ENCODE data around the gene MATCAP1. TPM values are rescaled to one million over a fixed set of nuclear protein-coding genes. Genes with fewer than 3 reads are reported as not detected.

Gene MATCAP1
- total RNA-seq, 3 donors from 2014 or later: 24.8 to 35.1 (median 29.2) TPM

GRCh38 chr16:67137605-67138004, 46.2 kb downstream of the MATCAP1 start:
- H3K4me1 ChIP-seq (ENCODE audit: low read depth): no peaks in the 10 kb centered on the region
- peaks cover 9% of the 10 kb centered on the region for H3K36me3 ChIP-seq (ENCODE audit: low read depth)
- DNase-seq (no peak), ATAC-seq (no peak)
- intact Hi-C loops (cut with DNase I, micrococcal nuclease): no loop called here
- H3K9me3 ChIP-seq: no peaks in the 10 kb centered on the region
- H3K4me3 ChIP-seq: no peak overlapping the region
- TF ChIP-seq CTCF (IDR thresholded peaks at IDR 0.05): no peak

DNA sequence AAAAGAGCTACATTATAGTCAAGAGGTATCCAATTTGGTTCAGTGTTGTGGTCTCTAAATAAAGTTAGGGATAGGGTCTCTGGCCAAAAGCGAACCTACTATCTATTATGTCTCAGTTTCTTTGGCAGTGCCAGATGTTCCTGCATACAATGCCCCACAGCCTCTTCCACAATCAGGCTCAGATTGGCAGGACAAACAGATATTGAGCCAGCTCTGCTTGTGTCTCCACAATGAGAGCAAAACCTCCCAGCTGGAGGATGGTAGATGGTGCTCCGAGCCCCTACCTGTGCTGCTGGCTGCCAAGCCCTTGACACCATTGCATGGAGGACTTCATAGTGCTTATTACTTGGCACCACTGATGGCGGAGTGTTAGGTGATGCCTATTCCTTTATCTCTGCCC, 54.3 kb downstream of the MATCAP1 start:
- no peaks in the 10 kb centered on the region for H3K4me1 ChIP-seq (ENCODE audit: low read depth)
- no peak for ATAC-seq
- H3K4me3 ChIP-seq: no peak overlapping the region
- no peaks in the 10 kb centered on the region for H3K9me3 ChIP-seq
- TF ChIP-seq CTCF (IDR thresholded peaks at IDR 0.05): no peak
- intact Hi-C loops (cut with DNase I, micrococcal nuclease): no loop called here
- no peak for DNase-seq
- no peaks in the 10 kb centered on the region for H3K36me3 ChIP-seq (ENCODE audit: low read depth)

GRCh38 chr16:67128887-67129286, 54.9 kb downstream of the MATCAP1 start:
- Histone ChIP-seq H3K4me3 (no peak overlapping the region), H3K36me3 (ENCODE audit: low read depth) (no peaks in the 10 kb centered on the region), H3K4me1 (ENCODE audit: low read depth) (no peaks in the 10 kb centered on the region), H3K9me3 (no peaks in the 10 kb centered on the region)
- no peak for TF ChIP-seq CTCF (IDR thresholded peaks at IDR 0.05)
- ATAC-seq (no peak), DNase-seq (no peak)
- intact Hi-C loops (cut with DNase I, micrococcal nuclease): no loop called here

DNA sequence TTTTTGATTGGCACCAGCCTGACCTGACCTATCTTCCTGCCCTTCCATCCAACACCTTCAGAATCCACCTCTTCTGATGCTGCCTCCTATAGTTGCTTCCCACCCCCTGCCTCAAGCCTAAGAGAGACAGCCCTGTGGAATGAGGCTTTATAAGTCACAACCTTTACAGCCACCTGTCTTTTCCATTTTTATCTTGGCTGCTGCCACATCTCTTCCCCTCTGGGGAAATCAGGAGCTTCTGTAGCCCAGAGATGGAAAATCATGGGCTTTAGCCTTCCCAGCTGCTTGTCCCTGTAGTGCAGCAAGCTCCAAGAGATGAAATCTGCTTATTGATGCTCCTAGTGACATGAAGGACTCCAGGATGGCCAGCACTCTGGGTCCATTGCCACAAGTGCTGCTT, 55.3 kb downstream of the MATCAP1 start:
- no peak for TF ChIP-seq CTCF (IDR thresholded peaks at IDR 0.05)
- no peaks in the 10 kb centered on the region for H3K36me3 ChIP-seq (ENCODE audit: low read depth)

More for the DNA sequence above, 55.3 kb downstream of the MATCAP1 start:
- DNase-seq (no peak), ATAC-seq (no peak)
- no peaks in the 10 kb centered on the region for H3K4me1 ChIP-seq (ENCODE audit: low read depth)
- H3K4me3 ChIP-seq: no peak overlapping the region
- H3K9me3 ChIP-seq: no peaks in the 10 kb centered on the region
- intact Hi-C loops (cut with DNase I, micrococcal nuclease): no loop called here

Small RNA genes lying within 50 kb of the gene (microRNA-seq; reads per million reads assigned to microRNA genes)
- gene MIR328: 102 reads per million, percentile 61 among the genes with 10 or more reads in this experiment

Other genes with a start within 250 kb of the MATCAP1 start
- 10 to 100 TPM; 72.5 to 78.1 (median 76.5) TPM for gene CIAO2B, start 249.6 kb downstream of the MATCAP1 start, total RNA-seq
- gene CES2, start 248.4 kb downstream of the MATCAP1 start, total RNA-seq: 100 to 1,000 TPM; 180 to 566 (median 456) TPM
- gene CES3, start 222.7 kb downstream of the MATCAP1 start, total RNA-seq: 100 to 1,000 TPM in 2 of 3 donors, 10 to 100 TPM in 1; 86.5 to 264 (median 199) TPM
- 10 to 100 TPM in 1 of 3 donors, 1 to 10 TPM in 2; 6.3 to 10.1 (median 8.3) TPM for gene CES4A, start 195.4 kb downstream of the MATCAP1 start, total RNA-seq
- gene CBFB, start 154.8 kb downstream of the MATCAP1 start, total RNA-seq: 10 to 100 TPM; 26.3 to 35.5 (median 26.8) TPM
- 10 to 100 TPM; 13.3 to 15.7 (median 13.6) TPM for gene PHAF1, start 74.0 kb downstream of the MATCAP1 start, total RNA-seq
- 1 to 10 TPM; 1.5 to 8.4 (median 4.0) TPM for gene B3GNT9, start 33.0 kb downstream of the MATCAP1 start, total RNA-seq
- 10 to 100 TPM; 21.0 to 27.4 (median 26.6) TPM for gene TRADD, start 24.1 kb downstream of the MATCAP1 start, total RNA-seq
- gene FBXL8, start 24.0 kb downstream of the MATCAP1 start, total RNA-seq: 10 to 100 TPM; 23.3 to 33.8 (median 24.5) TPM
- gene HSF4, start 19.2 kb downstream of the MATCAP1 start, total RNA-seq: 100 to 1,000 TPM in 1 of 3 donors, 10 to 100 TPM in 2; 26.0 to 113 (median 64.4) TPM
- 10 to 100 TPM; 23.5 to 35.9 (median 32.0) TPM for gene NOL3, start 13.4 kb downstream of the MATCAP1 start, total RNA-seq
- gene EXOC3L1, start 6.2 kb upstream of the MATCAP1 start, total RNA-seq: 1 to 10 TPM; 2.6 to 6.8 (median 2.7) TPM
- 10 to 100 TPM; 70.5 to 77.4 (median 72.9) TPM for gene E2F4, start 8.2 kb upstream of the MATCAP1 start, total RNA-seq
- 10 to 100 TPM; 25.4 to 68.0 (median 42.1) TPM for gene ELMO3, start 15.2 kb upstream of the MATCAP1 start, total RNA-seq
- 10 to 100 TPM; 30.8 to 39.6 (median 36.1) TPM for gene TMEM208, start 43.2 kb upstream of the MATCAP1 start, total RNA-seq
- gene FHOD1, start 63.5 kb upstream of the MATCAP1 start, total RNA-seq: 10 to 100 TPM; 30.7 to 36.5 (median 34.1) TPM
- 1 to 10 TPM; 1.7 to 2.6 (median 1.9) TPM for gene SLC9A5, start 65.0 kb upstream of the MATCAP1 start, total RNA-seq
- 10 to 100 TPM in 2 of 3 donors, 1 to 10 TPM in 1; 8.0 to 15.4 (median 10.5) TPM for gene PLEKHG4, start 95.6 kb upstream of the MATCAP1 start, total RNA-seq
- under 1 TPM in 1 of 3 donors, not detected in 2; 0.05 TPM for gene KCTD19, start 142.8 kb upstream of the MATCAP1 start, total RNA-seq
- gene LRRC36, start 142.9 kb upstream of the MATCAP1 start, total RNA-seq: 1 to 10 TPM in 1 of 3 donors, under 1 TPM in 1, not detected in 1; 0.90 to 1.5 TPM
- gene TPPP3, start 209.5 kb upstream of the MATCAP1 start, total RNA-seq: 10 to 100 TPM in 1 of 3 donors, 1 to 10 TPM in 2; 3.8 to 23.8 (median 4.8) TPM
- gene ZDHHC1, start 232.5 kb upstream of the MATCAP1 start, total RNA-seq: 10 to 100 TPM in 1 of 3 donors, 1 to 10 TPM in 2; 9.2 to 12.3 (median 10.0) TPM
- 100 to 1,000 TPM; 322 to 765 (median 646) TPM for gene HSD11B2, start 247.2 kb upstream of the MATCAP1 start, total RNA-seq